Fibroblast of lung (primary cell): ENCODE results near the gene NEK7. TPM values are rescaled to one million over a fixed set of nuclear protein-coding genes. Genes with fewer than 3 reads are reported as not detected.

Source experiments
- DNase-seq, 2 donors: peaks; one replicate each; pipeline versions ENCODE4 v3.0.0 to v3.0.0-alpha.2; 2010; ENCODE audit warnings: low read depth in 2 of 2
- H2AFZ ChIP-seq: 2 replicates; pipeline ENCODE4 v1.5.1; 2012; ENCODE audit warnings: low read length, control low read depth, inconsistent platforms
- H3K27ac ChIP-seq: 2 replicates; pipeline ENCODE4 v1.5.1; 2011; ENCODE audit warnings: low read length, control low read depth; ENCODE audit not compliant: insufficient read depth
- H3K27me3 ChIP-seq: 2 replicates; pipeline ENCODE4 v1.5.1; 2011; ENCODE audit warnings: mild to moderate bottlenecking, low read length; ENCODE audit not compliant: control insufficient read depth, insufficient read depth
- H3K36me3 ChIP-seq: 2 replicates; pipeline ENCODE4 v1.5.1; 2011; ENCODE audit warnings: low read length; ENCODE audit not compliant: control insufficient read depth, insufficient read depth
- H3K4me1 ChIP-seq: 2 replicates; pipeline ENCODE4 v1.5.1; 2011; ENCODE audit warnings: low read length; ENCODE audit not compliant: control insufficient read depth, insufficient read depth; ENCODE audit errors: extremely low read depth
- H3K4me2 ChIP-seq: 2 replicates; pipeline ENCODE4 v1.5.1; 2011; ENCODE audit warnings: low read length, control low read depth; ENCODE audit not compliant: insufficient read depth; ENCODE audit errors: extremely low read depth
- H3K4me3 ChIP-seq, 4 experiments: fragments of 200-600 bp in 1 of 4; sonication (generic) in 1 of 4; replicated peaks in 1 of 4; 2 replicates each; pipeline ENCODE4 v1.5.1; 2011 to 2016; ENCODE audit warnings: low read length in 4 of 4, low read depth in 3 of 4, mild to moderate bottlenecking in 3 of 4, control low read depth in 2 of 4, inconsistent platforms in 1 of 4, mixed read lengths in 1 of 4; ENCODE audit not compliant: insufficient read depth in 1 of 4; ENCODE audit errors: control extremely low read depth in 1 of 4
- H3K79me2 ChIP-seq: 2 replicates; pipeline ENCODE4 v1.5.1; 2012; ENCODE audit warnings: mild to moderate bottlenecking, low read length, inconsistent platforms; ENCODE audit not compliant: control insufficient read depth, insufficient read depth
- H3K9ac ChIP-seq: 2 replicates; pipeline ENCODE4 v1.5.1; 2011; ENCODE audit warnings: mild to moderate bottlenecking, low read length, control low read depth; ENCODE audit not compliant: insufficient read depth
- H3K9me3 ChIP-seq: 2 replicates; pipeline ENCODE4 v1.5.1; 2012; ENCODE audit warnings: low read depth, low read length; ENCODE audit not compliant: control insufficient read depth, insufficient read depth
- H4K20me1 ChIP-seq: 2 replicates; pipeline ENCODE4 v1.5.1; 2011; ENCODE audit warnings: low read length; ENCODE audit not compliant: control insufficient read depth, insufficient read depth; ENCODE audit errors: extremely low read depth
- CTCF ChIP-seq, 2 donors: IDR thresholded peaks in 1 of 2; conservative IDR thresholded peaks in 1 of 2; 1 replicate in 1 of 2; 2 replicates in 1 of 2; pipeline ENCODE4 v1.5.1; 2011 to 2012; ENCODE audit warnings: low read length in 2 of 2, control low read depth in 1 of 2, inconsistent platforms in 1 of 2, low read depth in 1 of 2, mild to moderate bottlenecking in 1 of 2
- EZH2 ChIP-seq: IDR thresholded peaks from 2 replicates; pipeline ENCODE4 v1.5.1; 2012; ENCODE audit warnings: low read length, control low read depth, mild to moderate bottlenecking; ENCODE audit errors: missing control alignments
- polyA plus RNA-seq, 2 donors: library from polyadenylated mRNA; depleted of rRNA in 1 of 2; stranded (reverse) in 1 of 2; unstranded in 1 of 2; fragments of >200 nt; gene quantifications; 2 replicates each; pipeline ENCODE4 v1.2.1, GENCODE V29; 2011 to 2012; ENCODE audit warnings: missing spikeins in 1 of 2
- total RNA-seq: library from RNA; depleted of rRNA; stranded (reverse); fragments of >200 nt; gene quantifications from 2 replicates; pipeline ENCODE4 v1.2.1, GENCODE V29; 2014

Gene NEK7
- total and polyA plus RNA-seq, 2 donors (not counting 1 experiment from before 2014, with no cell fraction given): 90.5 to 207 TPM

- H3K27ac ChIP-seq: peak overlapping the region; percentile 68
Observed at GRCh38 chr1:198158735-198159589, 2.2 kb downstream of the NEK7 start.

GRCh38 chr1:198160222-198160621 is 3.4 kb downstream of the NEK7 start:
- Histone ChIP-seq H3K9me3 (no peaks in the 10 kb centered on the region), H2AFZ (no peak overlapping the region), H3K9ac (no peak overlapping the region), H4K20me1 (no peaks in the 10 kb centered on the region), H3K36me3 (no peaks in the 10 kb centered on the region), H3K27ac (no peak overlapping the region), H3K4me1 (no peaks in the 10 kb centered on the region), H3K79me2 (peaks cover 77% of the 10 kb centered on the region), H3K27me3 (no peaks in the 10 kb centered on the region), H3K4me2 (peak overlapping the region; percentile 82), H3K4me3 (peak overlapping the region in 2 of 4 experiments; percentile 7 to 89)
- no peak for TF ChIP-seq CTCF (conservative IDR thresholded peaks at IDR 0.05 in 1 of 2, IDR thresholded peaks at IDR 0.05 in 1 of 2; ENCODE audit: low read depth in 1 of 2, low read length in 2 of 2)
- no peak for TF ChIP-seq EZH2
- no peak for DNase-seq

More at GRCh38 chr1:198158735-198159589, 2.2 kb downstream of the NEK7 start:
- peak; percentile 90 to 91 for DNase-seq
- H3K4me3 ChIP-seq: peak overlapping the region; percentile 62 to 89 (median 76)
- H2AFZ ChIP-seq: peak overlapping the region; percentile 81
- no peaks in the 10 kb centered on the region for H3K4me1 ChIP-seq
- H3K4me2 ChIP-seq: peak overlapping the region; percentile 98
- H3K27me3 ChIP-seq: no peaks in the 10 kb centered on the region
- H3K79me2 ChIP-seq: peaks cover 65% of the 10 kb centered on the region
- H4K20me1 ChIP-seq: no peaks in the 10 kb centered on the region
- peak overlapping the region; percentile 67 for H3K9ac ChIP-seq
- H3K9me3 ChIP-seq: no peaks in the 10 kb centered on the region
- no peak for TF ChIP-seq EZH2
- no peaks in the 10 kb centered on the region for H3K36me3 ChIP-seq

- no peak overlapping the region for H2AFZ ChIP-seq
- no peaks in the 10 kb centered on the region for H3K27me3 ChIP-seq
- H3K4me2 ChIP-seq: no peak overlapping the region
- no peak overlapping the region for H3K27ac ChIP-seq
- H3K4me1 ChIP-seq: no peaks in the 10 kb centered on the region
- no peaks in the 10 kb centered on the region for H4K20me1 ChIP-seq
- H3K9ac ChIP-seq: no peak overlapping the region
- no peak overlapping the region for H3K4me3 ChIP-seq
- TF ChIP-seq CTCF (conservative IDR thresholded peaks at IDR 0.05 in 1 of 2, IDR thresholded peaks at IDR 0.05 in 1 of 2; ENCODE audit: low read depth in 1 of 2, low read length in 2 of 2) (no peak), EZH2 (no peak)
- H3K9me3 ChIP-seq: no peaks in the 10 kb centered on the region
- no peak for DNase-seq
- H3K79me2 ChIP-seq: peaks cover 86% of the 10 kb centered on the region
- H3K36me3 ChIP-seq: no peaks in the 10 kb centered on the region
Observed at GRCh38 chr1:198160946-198161614, 4.3 kb downstream of the NEK7 start.
